ENCODE measurements around the gene CACNG6.
"Not testable (repeated sequence)": the region's sequence is repeated elsewhere in the genome, so short reads cannot be mapped to it uniquely, and the experiment has no call there.

CACNG6 gene, protein sequence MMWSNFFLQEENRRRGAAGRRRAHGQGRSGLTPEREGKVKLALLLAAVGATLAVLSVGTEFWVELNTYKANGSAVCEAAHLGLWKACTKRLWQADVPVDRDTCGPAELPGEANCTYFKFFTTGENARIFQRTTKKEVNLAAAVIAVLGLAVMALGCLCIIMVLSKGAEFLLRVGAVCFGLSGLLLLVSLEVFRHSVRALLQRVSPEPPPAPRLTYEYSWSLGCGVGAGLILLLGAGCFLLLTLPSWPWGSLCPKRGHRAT

GRCh38 chr19:53991224-53992113 lies at the start of gene CACNG6:
CACNG6 (plus strand) TSS chr19:53991637; CDS start chr19:53992878, 1,241 bp downstream.
- no peak for DNase-seq

- DNase-seq, result no peak
Measured at GRCh38 chr19:53942001-53942786, 49.2 kb upstream of the CACNG6 start.

DNA sequence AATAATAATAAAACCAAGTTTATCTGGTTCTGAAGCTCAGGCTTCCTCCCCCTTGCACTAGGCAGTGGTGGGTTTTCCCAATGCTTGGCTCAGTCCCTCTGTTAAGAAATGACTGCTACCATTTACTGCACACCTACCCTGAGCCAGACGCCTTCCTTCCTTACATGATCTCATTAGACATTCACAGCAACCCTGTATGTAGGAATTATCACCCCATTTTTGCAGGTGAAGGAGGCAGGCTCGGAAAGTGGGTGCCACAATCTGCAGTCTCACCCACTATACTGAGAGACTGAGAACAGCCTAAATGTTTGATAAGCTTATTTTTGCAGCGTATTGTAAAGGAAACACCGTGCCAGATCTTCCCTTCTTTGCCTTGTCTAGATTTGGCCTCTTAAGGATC lies 47.0 kb upstream of the CACNG6 start:
- DNase-seq, result no peak

GRCh38 chr19:53944933-53945332 lies 46.5 kb upstream of the CACNG6 start:
- no peak for DNase-seq

DNA sequence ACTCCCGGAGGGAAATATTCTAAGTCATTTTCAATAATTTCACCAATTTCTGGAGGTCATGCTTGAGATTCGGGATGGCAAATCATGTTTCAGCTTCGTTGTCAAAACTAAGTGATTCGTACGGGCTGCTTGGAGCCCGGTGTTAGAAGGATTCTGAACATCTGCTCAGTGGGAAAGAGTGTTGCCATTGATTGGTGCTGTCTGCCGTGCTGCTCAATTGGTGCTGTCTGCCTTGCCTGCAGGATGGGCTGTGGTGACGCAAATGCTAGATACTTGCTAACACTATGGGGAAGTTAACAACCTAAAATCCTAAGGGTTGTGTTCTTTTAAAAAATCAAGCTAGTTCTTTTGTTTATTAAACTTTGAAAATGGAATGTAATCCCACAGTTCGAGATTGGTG lies 46.0 kb upstream of the CACNG6 start:
- no peak for DNase-seq

DNA sequence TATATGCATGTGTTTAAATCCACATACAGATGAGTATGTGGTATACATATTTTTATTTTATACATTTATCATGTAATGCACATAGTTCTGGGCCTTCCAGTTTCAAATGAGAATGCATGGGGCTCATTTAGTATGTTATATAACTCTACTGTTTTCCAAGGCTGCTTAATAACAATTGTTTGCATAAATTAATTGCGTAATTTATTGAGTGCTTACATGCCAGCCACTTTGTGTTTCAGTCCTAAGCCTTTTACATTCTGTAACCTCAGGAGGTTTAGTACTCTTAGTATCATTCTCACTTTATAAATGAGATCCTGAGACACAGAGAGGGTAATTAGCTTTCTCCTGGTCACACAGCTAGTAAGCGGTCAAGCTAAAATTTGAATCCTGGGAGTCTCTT lies 45.4 kb upstream of the CACNG6 start:
- DNase-seq, result no peak

GRCh38 chr19:53947624-53948023 lies 43.8 kb upstream of the CACNG6 start:
- no peak for DNase-seq

DNA sequence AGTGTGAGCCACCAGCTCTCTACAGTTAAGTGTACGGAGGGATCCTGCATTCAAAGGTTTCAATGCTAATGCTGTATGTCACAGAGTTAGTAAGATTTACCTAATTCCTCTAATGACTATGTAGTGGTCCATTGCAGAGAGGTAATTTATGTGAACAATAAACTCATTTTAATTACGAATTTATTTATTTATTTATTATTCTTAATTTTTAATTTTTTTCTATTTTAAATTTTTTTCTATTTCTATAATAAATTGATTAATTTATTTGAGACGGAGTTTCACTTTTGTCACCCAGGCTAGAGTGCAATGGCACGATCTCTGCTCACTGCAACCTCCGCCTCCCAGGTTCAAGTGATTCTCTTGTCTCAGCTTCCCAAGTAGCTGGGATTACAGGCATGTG lies 42.8 kb upstream of the CACNG6 start:
- DNase-seq, result not testable (repeated sequence)

- DNase-seq, result no peak
Measured at GRCh38 chr19:53951436-53951835, 40.0 kb upstream of the CACNG6 start.

DNA sequence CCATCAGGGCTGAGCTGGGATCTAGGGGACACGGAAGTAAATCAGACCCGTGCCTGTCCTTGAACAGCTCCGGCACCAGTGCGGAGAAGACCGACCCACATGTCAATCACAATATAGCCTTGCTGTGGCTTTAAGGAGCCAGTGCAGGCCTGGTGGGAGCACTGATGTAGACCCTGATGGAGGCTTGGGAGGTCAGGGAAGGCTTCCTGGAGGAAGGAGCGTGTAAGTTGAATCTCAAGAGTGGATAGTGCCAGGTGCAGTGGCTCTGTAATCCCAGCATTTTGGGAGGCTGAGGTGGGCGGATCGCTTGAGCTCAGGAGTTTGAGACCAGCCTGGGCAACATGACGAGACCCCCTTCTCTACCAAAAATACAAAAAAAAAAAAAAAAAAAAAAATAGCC lies 39.5 kb upstream of the CACNG6 start:
- DNase-seq, result no peak

GRCh38 chr19:53953383-53953782 lies 38.1 kb upstream of the CACNG6 start:
- DNase-seq, result no peak

DNA sequence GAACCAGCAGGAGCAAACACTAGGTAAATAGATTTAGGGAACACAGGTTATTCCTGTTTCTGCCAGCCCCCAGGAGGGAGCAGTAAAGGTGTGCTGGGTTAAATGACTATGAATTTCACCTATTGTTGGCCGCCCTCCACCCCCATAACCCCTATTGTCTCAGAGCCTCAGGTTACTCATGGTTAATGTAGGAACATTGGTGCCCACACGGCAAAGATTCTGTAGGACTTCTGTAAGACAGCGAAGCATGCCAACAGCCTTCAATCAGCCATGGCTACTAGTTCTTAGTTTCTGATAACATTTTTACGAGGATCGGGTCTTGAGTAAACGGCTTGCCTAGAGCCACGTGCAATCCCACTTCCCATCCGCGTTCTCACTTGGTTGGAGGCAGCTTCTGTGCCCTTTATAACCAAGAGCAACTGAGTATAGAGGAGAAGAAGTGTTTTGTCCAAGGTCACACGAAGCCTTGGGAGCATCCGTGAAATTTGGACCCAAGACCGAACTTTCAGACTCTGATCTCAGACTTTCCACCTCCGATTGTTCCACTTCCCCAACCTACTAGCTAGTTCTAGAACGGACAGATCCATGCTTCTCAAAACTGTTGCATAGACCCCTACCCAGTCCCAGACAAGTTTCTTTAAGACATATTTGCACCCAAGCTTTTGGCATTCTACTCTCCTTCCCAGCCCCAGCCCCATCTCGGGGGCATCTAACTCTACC lies 33.8 kb upstream of the CACNG6 start:
- no peak for DNase-seq

DNA sequence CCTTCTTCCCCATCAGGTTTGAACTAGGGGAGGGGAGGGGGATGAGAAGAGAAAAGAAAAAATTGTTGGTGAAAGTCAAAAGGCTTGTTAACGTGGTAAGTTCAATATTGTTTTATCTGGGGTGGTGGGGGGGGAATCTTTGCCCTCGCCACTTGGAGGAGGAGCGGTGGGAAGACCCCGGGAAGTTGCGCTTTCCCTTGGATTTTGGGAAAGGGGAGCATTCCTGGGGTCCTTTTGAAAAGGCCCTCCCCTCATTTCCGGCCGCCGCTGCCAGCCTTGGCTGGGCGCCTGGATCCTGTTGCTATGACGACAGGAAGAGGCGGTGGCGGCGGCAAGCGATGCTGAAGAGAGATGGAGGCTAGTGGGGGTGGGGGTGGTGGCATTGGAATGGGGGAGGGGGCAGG lies 33.3 kb upstream of the CACNG6 start:
- no peak for DNase-seq

DNA sequence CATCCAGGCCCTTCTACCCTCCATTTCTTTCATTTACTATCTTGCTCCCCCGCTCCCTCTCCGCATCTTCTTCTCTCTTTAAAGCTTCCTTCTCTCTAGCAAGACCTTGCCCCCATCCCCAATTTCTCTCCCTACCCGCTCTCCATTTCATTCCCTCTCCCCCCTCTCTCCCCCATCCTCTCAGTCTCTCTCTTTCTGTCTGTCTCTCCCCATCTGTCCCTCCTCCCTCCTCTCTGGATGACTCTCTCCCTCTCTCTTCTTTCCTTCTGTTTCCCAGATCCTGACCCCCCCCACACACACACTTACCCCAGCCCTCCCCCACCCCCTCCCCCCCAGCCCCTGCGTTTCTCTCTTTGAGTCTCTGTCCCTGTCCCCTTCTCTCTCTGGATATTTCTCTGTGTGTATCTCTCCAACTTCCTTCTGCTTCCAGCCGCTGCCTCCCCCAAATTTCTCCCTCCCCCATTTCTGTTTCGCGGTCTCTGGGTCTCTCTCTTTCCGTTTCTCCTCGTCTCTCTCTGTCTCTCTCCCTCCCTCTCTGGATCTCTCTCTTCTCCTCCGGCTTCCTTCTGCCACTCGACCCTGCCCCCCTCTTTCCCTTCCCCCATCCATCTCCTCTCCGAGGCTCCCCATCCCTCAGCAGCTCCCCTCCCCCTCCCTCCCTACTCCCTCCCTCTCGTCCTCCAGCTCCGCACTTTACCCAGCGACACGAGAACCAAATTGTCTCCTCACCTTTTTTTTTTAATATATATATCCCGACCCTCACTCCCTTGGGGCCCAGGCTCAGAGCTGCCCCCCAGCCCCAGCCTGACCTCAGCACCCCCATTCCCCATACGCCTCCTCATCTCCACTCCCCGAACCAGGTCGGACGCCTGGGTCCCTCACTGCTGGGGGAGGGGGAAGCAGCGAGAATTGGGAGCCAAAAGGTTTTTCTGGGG lies 32.3 kb upstream of the CACNG6 start:
- no peak for DNase-seq

DNA sequence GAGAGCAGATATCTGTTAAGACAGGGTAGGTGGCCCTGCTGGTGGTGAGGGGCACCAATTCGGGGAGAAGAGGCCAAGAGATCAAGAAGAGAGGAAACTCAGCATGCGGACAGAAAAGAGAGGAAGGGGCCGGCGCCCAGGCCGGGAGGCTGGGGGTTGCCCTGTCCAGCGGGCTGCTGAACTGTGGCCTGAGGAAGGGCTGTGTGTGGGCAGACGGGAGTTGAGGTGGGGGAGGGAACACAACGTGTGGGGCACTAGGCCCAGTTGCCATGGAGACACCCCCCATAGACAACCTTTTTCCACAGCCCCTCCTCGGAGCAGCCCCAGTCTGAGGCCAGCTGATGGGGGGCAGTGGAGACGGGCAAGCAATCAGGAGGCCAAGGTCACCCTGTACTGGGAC lies 31.2 kb upstream of the CACNG6 start:
- no peak for DNase-seq

DNA sequence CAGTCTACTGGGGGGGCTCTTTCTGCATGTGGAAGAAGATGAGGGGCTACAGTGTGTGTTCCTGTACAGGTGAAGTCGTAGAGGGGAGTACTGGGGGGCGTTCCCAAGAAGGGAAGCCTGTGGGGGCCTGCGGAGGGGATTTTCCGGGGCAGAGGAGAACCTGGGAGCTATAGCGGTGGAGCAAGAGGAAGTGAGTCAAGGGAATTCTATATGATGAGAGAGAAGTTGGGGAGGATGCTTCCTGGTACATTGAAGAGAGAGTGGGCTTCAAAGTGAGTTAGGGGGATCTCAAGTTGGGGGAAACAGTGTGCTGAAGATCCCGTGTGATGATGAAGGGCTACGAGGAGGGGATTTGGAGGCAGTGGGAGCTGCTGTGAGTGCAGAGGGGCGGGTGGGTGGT lies 30.6 kb upstream of the CACNG6 start:
- DNase-seq, result no peak

GRCh38 chr19:53961523-53962356 lies 29.7 kb upstream of the CACNG6 start:
- no peak for DNase-seq

DNA sequence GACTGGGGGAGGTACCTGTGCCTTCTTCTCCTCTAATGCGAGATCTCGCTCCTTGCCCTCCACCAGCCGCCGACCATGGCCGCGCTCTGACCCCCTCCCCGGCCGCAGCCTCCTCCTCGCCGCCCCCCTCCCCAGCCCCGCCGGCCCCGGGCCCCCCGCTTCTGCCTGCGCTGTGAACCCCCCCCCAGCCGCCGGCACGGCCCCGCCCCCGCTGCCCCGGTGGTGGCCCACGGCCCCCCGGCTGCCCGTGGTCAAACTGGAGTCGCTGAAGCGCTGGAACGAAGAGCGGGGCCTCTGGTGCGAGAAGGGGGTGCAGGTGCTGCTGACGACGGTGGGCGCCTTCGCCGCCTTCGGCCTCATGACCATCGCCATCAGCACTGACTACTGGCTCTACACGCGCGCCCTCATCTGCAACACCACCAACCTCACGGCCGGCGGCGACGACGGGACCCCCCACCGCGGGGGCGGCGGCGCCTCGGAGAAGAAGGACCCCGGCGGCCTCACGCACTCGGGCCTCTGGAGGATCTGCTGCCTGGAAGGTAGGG lies 28.5 kb upstream of the CACNG6 start, which contains the start of gene CACNG8:
Gene CACNG8 (plus strand): TSS at position 51 of the 545 bp plus-strand sequence.
- no peak for DNase-seq

- DNase-seq, result no peak
Measured at GRCh38 chr19:53965091-53965490, 26.3 kb upstream of the CACNG6 start.

DNA sequence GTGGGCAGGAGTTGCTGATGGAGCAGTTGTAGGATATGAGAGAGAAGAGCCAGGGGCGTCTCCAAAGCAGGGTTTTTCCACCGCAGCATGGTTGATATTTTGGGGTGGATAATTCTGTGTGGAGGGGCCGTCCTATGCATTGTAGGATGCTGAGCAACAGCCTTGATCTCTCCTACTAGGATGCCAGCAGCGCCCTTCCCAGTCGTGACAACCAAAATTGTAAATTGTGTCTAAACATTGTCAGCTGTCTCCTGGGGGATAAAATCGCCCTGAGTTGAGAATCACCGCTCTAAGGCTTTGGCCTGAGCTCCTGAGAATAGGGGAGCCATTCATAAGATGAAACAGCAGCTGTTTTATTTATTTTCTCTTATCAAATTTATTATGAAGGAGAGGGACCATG lies 24.5 kb upstream of the CACNG6 start:
- DNase-seq, result no peak
